HepG2 (cell line): ENCODE measurements around the gene RBM28. TPM values are rescaled to one million over a fixed set of nuclear protein-coding genes. Genes with fewer than 3 reads are reported as not detected.

Source experiments
- ATAC-seq: fragments of 200-7000 bp; cut with Tn5 transposase; 3 replicates; pipeline ENCODE4 v1.9.1; 2020; ENCODE audit warnings: mild to moderate bottlenecking, moderate library complexity
- BruUV-seq: library from RNA; stranded (reverse); fragments of 400-500 nt; replicated peaks from 2 replicates; lab custom pipeline; 2021; lab: Mats Ljungman, UMichigan
- CTCF ChIA-PET: fragments of 300-600 bp; formaldehyde crosslinking; extraction: SDS; loops from one replicate; lab custom pipeline; 2021; ENCODE audit warnings: low total read pairs, inconsistent platforms, low intra/inter-chr PET ratio; lab: Yijun Ruan, JAX
- POLR2A ChIA-PET: fragments of 350-600 bp; sonication (Branson Sonifier 250); formaldehyde crosslinking; loops from one replicate; lab custom pipeline; 2020; ENCODE audit warnings: antibody characterized with exemption, inconsistent platforms; lab: Yijun Ruan, JAX
- DNase-seq: peaks from one replicate; pipeline ENCODE4 v3.0.0-alpha.2; 2015; ENCODE audit warnings: low spot score
- FAIRE-seq: peaks from 3 replicates; lab custom pipeline; 2011; peaks lifted over from hg19 to GRCh38; lab: Jason Lieb, UNC
- H2AFZ ChIP-seq: one replicate; pipeline ENCODE4 v1.6.1; 2011; ENCODE audit warnings: low read length, inconsistent platforms
- H3K27ac ChIP-seq: fragments of 300-600 bp; 3 replicates; pipeline ENCODE4 v1.8.0; 2011; ENCODE audit warnings: mixed run types, mild to moderate bottlenecking, mixed read lengths, low read length, inconsistent platforms; ENCODE audit not compliant: insufficient read depth; ENCODE audit errors: extremely low read length
- H3K27me3 ChIP-seq, 2 experiments: fragments of 200-600 bp in 1 of 2; 2 replicates in 1 of 2; 3 replicates in 1 of 2; pipeline versions ENCODE4 v1.6.0 to v1.8.0; 2011; ENCODE audit warnings: low read length in 2 of 2, mild to moderate bottlenecking in 2 of 2, moderate library complexity in 2 of 2, inconsistent platforms in 1 of 2; ENCODE audit not compliant: insufficient read depth in 2 of 2, control insufficient read depth in 1 of 2
- H3K36me3 ChIP-seq, 2 experiments: fragments of 200-600 bp in 1 of 2; replicated peaks in 1 of 2; 2 replicates in 1 of 2; 3 replicates in 1 of 2; pipeline versions ENCODE4 v1.5.1 to v1.8.0; 2011; ENCODE audit warnings: low read length in 2 of 2, inconsistent platforms in 1 of 2; ENCODE audit not compliant: insufficient read depth in 2 of 2, control insufficient read depth in 1 of 2
- H3K4me1 ChIP-seq: 2 replicates; pipeline ENCODE4 v1.5.1; 2012; ENCODE audit warnings: low read length, inconsistent platforms; ENCODE audit not compliant: insufficient read depth
- H3K4me2 ChIP-seq: 2 replicates; pipeline ENCODE4 v1.6.0; 2011; ENCODE audit warnings: low read depth, low read length, inconsistent platforms
- H3K4me3 ChIP-seq, 3 experiments: fragments of 200-600 bp in 1 of 3; sonication (generic), shearing (Covaris generic) in 1 of 3; replicated peaks in 1 of 3; 2 replicates each; pipeline ENCODE4 v1.5.1; 2011 to 2016; ENCODE audit warnings: low read length in 3 of 3, inconsistent platforms in 2 of 3, low read depth in 2 of 3, mild to moderate bottlenecking in 2 of 3, control low read depth in 1 of 3, mixed read lengths in 1 of 3; ENCODE audit not compliant: insufficient read depth in 1 of 3
- H3K79me2 ChIP-seq: one replicate; pipeline ENCODE4 v1.6.1; 2011; ENCODE audit warnings: low read length, inconsistent platforms; ENCODE audit not compliant: insufficient read depth
- H3K9ac ChIP-seq: 2 replicates; pipeline ENCODE4 v1.6.0; 2011; ENCODE audit warnings: mild to moderate bottlenecking, low read depth, low read length, inconsistent platforms; ENCODE audit not compliant: insufficient read depth
- H3K9me3 ChIP-seq: 2 replicates; pipeline ENCODE4 v1.5.1; 2012; ENCODE audit warnings: mild to moderate bottlenecking, low read length
- H4K20me1 ChIP-seq: 2 replicates; pipeline ENCODE4 v1.6.0; 2011; ENCODE audit warnings: inconsistent platforms, mild to moderate bottlenecking, low read length, moderate library complexity; ENCODE audit not compliant: insufficient read depth
- GFI1 ChIP-seq: sonication (generic); formaldehyde crosslinking; IDR thresholded peaks from 2 replicates; pipeline ENCODE4 v1.5.0; 2020; ENCODE audit warnings: missing genetic modification reagents, mild to moderate bottlenecking, borderline replicate concordance
- NFE2L2 ChIP-seq: fragments of 150-350 bp; IDR thresholded peaks from 2 replicates; pipeline ENCODE4 v1.6.1; 2014; ENCODE audit warnings: low read length
- ZNF878 ChIP-seq: sonication (generic); formaldehyde crosslinking; IDR thresholded peaks from 2 replicates; pipeline ENCODE4 v1.8.1; 2023; ENCODE audit warnings: mild to moderate bottlenecking, missing genetic modification reagents, moderate library complexity
- whole genome bisulfite sequencing: methylation state at CpG from one replicate; pipeline ENCODE4 v1.1.6; 2017; ENCODE audit warnings: low lambda C conversion rate; 5-methylcytosine and 5-hydroxymethylcytosine counted together
- in situ Hi-C: cut with HindIII; loops from 2 replicates; pipeline ENCODE4 v1.10.0; 2017; ENCODE audit warnings: low pct_unique_long_range_greater_than_20kb; ENCODE audit not compliant: extremely low pct_ligation_motif_present
- intact Hi-C: fragments of 100-400 bp; cut with micrococcal nuclease; formaldehyde crosslinking; loops from one replicate; pipeline ENCODE4 v1.10.0; 2022; ENCODE audit not compliant: unreplicated experiment
- polyA plus RNA-seq, 8 experiments: library from polyadenylated mRNA; depleted of rRNA in 3 of 8; stranded (reverse) in 7 of 8; unstranded in 1 of 8; fragments of >200 nt; fragmentation: Illumina TruSeq in 4 of 8; extraction: Trizol in 4 of 8; gene quantifications; 2 replicates each; pipeline versions ENCODE4 v1.2.1 to v1.2.3, GENCODE V29; 2011 to 2016; ENCODE audit warnings: low read depth in 4 of 8, missing spikeins in 1 of 8, mixed read lengths in 1 of 8; ENCODE audit not compliant: insufficient read depth in 1 of 8
- total RNA-seq, 5 experiments: library from RNA; depleted of rRNA; stranded (reverse); fragments of >200 nt; fragmentation: Illumina TruSeq; extraction: Trizol; gene quantifications; 2 replicates each; pipeline ENCODE4 v1.2.3, GENCODE V29; 2016; ENCODE audit warnings: low read depth in 1 of 5
- TF ChIP-seq, protein P1 (sequence below): IDR thresholded peaks from 2 replicates; pipeline ENCODE4 v1.6.1; 2018; ENCODE audit warnings: missing genetic modification reagents, mild to moderate bottlenecking, missing compliant biosample characterization

RBM28 gene
- total and polyA plus RNA-seq, 2 of the 13 experiments (the other 11 are each of a cell fraction or from before 2014, with no cell fraction given) = 20.5 to 49.0 TPM

DNA sequence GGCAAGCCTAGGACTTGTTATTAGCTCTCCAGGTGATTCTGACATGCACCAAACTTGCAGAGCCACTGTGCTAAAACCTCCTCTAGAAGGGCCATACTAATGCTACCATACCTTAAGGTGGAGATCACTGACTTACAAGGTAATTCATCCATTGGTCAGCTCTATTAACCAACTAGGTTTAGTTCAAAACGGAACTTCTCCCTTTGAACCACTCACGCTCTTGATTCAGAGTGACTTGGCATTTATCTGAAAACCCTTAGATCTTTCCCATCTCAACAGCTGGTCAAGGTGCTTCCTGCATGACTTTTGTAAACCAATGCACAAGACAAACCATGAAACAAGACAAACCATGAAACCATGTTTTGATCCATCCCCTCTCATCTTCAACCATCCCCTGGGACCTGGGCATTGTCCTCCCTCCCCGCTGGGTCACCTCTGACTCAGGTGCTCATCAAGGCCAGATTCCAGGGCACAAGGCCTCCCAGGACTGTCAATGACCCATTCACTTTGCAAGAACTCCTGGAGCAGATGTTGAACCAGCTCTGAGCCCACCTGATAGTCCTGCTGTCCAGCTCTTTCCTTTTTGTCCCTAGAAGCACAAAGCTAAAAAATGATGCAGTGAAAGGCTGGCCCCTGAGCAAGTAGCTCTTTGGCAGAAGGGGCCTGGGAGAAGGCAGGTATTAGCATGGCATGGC, 47.3 kb upstream of the RBM28 start:
- no peak overlapping the region for H3K9ac ChIP-seq
- H3K9me3 ChIP-seq = no peaks in the 10 kb centered on the region
- ATAC-seq (no peak), DNase-seq (no peak)
- H2AFZ ChIP-seq = no peak overlapping the region
- H3K4me3 ChIP-seq = no peak overlapping the region
- no peak overlapping the region for H3K4me2 ChIP-seq
- H3K79me2 ChIP-seq = no peaks in the 10 kb centered on the region
- H3K4me1 ChIP-seq = peaks cover 15% of the 10 kb centered on the region; the same call in 1 of the 2 replicates
- H3K27ac ChIP-seq = no peak overlapping the region
- CTCF ChIA-PET = no interaction called here
- BruUV-seq = no TSS peak
- H3K36me3 ChIP-seq = peaks cover 0 to 4% of the 10 kb centered on the region in 2 experiments; a peak in 2 of 5 replicates
- H3K27me3 ChIP-seq = 0 out of 5 replicates have a peak, but pooled peaks cover 1 to 5% of the 10 kb centered on the region in 2 experiments
- TF ChIP-seq NFE2L2 = peak; percentile 51; the same call in 1 of the 2 replicates
- no peak for TF ChIP-seq GFI1 (CRISPR knock-in tag)
- TF ChIP-seq, protein P1, sequence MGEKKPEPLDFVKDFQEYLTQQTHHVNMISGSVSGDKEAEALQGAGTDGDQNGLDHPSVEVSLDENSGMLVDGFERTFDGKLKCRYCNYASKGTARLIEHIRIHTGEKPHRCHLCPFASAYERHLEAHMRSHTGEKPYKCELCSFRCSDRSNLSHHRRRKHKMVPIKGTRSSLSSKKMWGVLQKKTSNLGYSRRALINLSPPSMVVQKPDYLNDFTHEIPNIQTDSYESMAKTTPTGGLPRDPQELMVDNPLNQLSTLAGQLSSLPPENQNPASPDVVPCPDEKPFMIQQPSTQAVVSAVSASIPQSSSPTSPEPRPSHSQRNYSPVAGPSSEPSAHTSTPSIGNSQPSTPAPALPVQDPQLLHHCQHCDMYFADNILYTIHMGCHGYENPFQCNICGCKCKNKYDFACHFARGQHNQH (CRISPR knock-in tag) = no peak
- no peak for TF ChIP-seq ZNF878
- TF ChIP-seq, all 625 proteins: peak for 1
- intact Hi-C loops (no loop called here), in situ Hi-C loops (no loop called here)
- POLR2A ChIA-PET = interaction anchor here (0.7 to 1.0 kb wide), 2 partner anchors 43 to 47 kb away, joined by 3 to 4 read pairs; partner anchors contain the start of gene RBM28
- no peak for FAIRE-seq
- no peaks in the 10 kb centered on the region for H4K20me1 ChIP-seq
- WGBS = 81% methylated on average over 3 of the region's 3 CpGs
